RWPE2 (cell line): ENCODE results near the gene ITGB7.
"Not testable (repeated sequence)": the region's sequence is repeated elsewhere in the genome, so short reads cannot be mapped to it uniquely, and the experiment has no call there.

Source experiments
- ATAC-seq: fragments of 200-7000 bp; cut with Tn5 transposase; 3 replicates; pipeline ENCODE4 v1.9.1; 2021; ENCODE audit warnings: low read depth
- DNase-seq: peaks from one replicate; pipeline ENCODE4 v3.0.0-alpha.2; 2020; ENCODE audit warnings: low spot score
- H3K27ac ChIP-seq: fragments of 450-650 bp; 2 replicates; pipeline ENCODE4 v1.5.1; 2017; ENCODE audit warnings: mild to moderate bottlenecking; ENCODE audit not compliant: poor library complexity, severe bottlenecking
- H3K27me3 ChIP-seq: fragments of 250-450 bp; sonication (Bioruptor Pico); 2 replicates; pipeline ENCODE4 v1.5.1; 2021; ENCODE audit warnings: mild to moderate bottlenecking, moderate library complexity; ENCODE audit not compliant: insufficient read depth, poor library complexity, severe bottlenecking
- H3K36me3 ChIP-seq: fragments of 250-450 bp; sonication (Bioruptor Pico); 2 replicates; pipeline ENCODE4 v1.5.1; 2020; ENCODE audit warnings: low read depth, mild to moderate bottlenecking, moderate library complexity
- H3K4me1 ChIP-seq: fragments of 250-450 bp; sonication (Bioruptor Pico); 2 replicates; pipeline ENCODE4 v1.5.1; 2021; ENCODE audit warnings: mild to moderate bottlenecking, moderate library complexity; ENCODE audit not compliant: insufficient read depth, poor library complexity, severe bottlenecking
- H3K4me3 ChIP-seq: fragments of 250-450 bp; sonication (Bioruptor Pico); 2 replicates; pipeline ENCODE4 v1.5.1; 2021; ENCODE audit warnings: mild to moderate bottlenecking, moderate library complexity; ENCODE audit not compliant: severe bottlenecking
- H3K9me3 ChIP-seq: fragments of 250-450 bp; sonication (Bioruptor Pico); 2 replicates; pipeline ENCODE4 v1.5.1; 2021; ENCODE audit warnings: mild to moderate bottlenecking, moderate library complexity; ENCODE audit not compliant: severe bottlenecking
- CTCF ChIP-seq: fragments of 450-650 bp; IDR thresholded peaks from one replicate; pipeline ENCODE4 v1.5.1; 2017; ENCODE audit warnings: mild to moderate bottlenecking, moderate library complexity; ENCODE audit not compliant: poor library complexity, severe bottlenecking

ITGB7 gene

GRCh38 chr12:53205747-53206419, 1.2 kb downstream of the ITGB7 start:
- H3K27ac ChIP-seq, result no peak overlapping the region
- no peak for DNase-seq
- no peaks in the 10 kb centered on the region for H3K9me3 ChIP-seq
- no peak for TF ChIP-seq CTCF
- H3K36me3 ChIP-seq, result peaks cover 8% of the 10 kb centered on the region
- no peaks in the 10 kb centered on the region for H3K27me3 ChIP-seq
- H3K4me3 ChIP-seq, result no peak overlapping the region
- peak; percentile 90 for ATAC-seq
- H3K4me1 ChIP-seq, result no peaks in the 10 kb centered on the region

- Histone ChIP-seq H3K36me3 (no peaks in the 10 kb centered on the region), H3K27me3 (no peaks in the 10 kb centered on the region), H3K27ac (no peak overlapping the region), H3K4me3 (no peak overlapping the region), H3K9me3 (no peaks in the 10 kb centered on the region), H3K4me1 (no peaks in the 10 kb centered on the region)
- no peak for DNase-seq
- ATAC-seq, result no peak
- TF ChIP-seq CTCF, result no peak
Observed at GRCh38 chr12:53204351-53204750, 2.7 kb downstream of the ITGB7 start.

GRCh38 chr12:53202316-53202715, 4.7 kb downstream of the ITGB7 start:
- not testable (repeated sequence) for H3K36me3 ChIP-seq, DNase-seq, H3K27me3 ChIP-seq, H3K4me1 ChIP-seq, ATAC-seq, H3K9me3 ChIP-seq, H3K4me3 ChIP-seq, H3K27ac ChIP-seq

GRCh38 chr12:53201639-53202038, 5.4 kb downstream of the ITGB7 start:
- no peaks in the 10 kb centered on the region for H3K4me1 ChIP-seq
- no peaks in the 10 kb centered on the region for H3K9me3 ChIP-seq
- DNase-seq (no peak), ATAC-seq (no peak)
- H3K27me3 ChIP-seq, result no peaks in the 10 kb centered on the region
- H3K4me3 ChIP-seq, result no peak overlapping the region
- no peak overlapping the region for H3K27ac ChIP-seq
- no peak for TF ChIP-seq CTCF
- no peaks in the 10 kb centered on the region for H3K36me3 ChIP-seq

GRCh38 chr12:53201177-53201541, 5.9 kb downstream of the ITGB7 start:
- Histone ChIP-seq H3K9me3 (no peaks in the 10 kb centered on the region), H3K4me1 (no peaks in the 10 kb centered on the region), H3K27ac (no peak overlapping the region), H3K36me3 (no peaks in the 10 kb centered on the region), H3K4me3 (no peak overlapping the region), H3K27me3 (no peaks in the 10 kb centered on the region)
- no peak for ATAC-seq
- DNase-seq, result no peak
- no peak for TF ChIP-seq CTCF
